Measurements from ENCODE around the gene FYTTD1.

FYTTD1 gene

GRCh38 chr3:197737749-197738462 lies 11.8 kb upstream of the FYTTD1 start:
- DNase-seq, result no peak

DNA sequence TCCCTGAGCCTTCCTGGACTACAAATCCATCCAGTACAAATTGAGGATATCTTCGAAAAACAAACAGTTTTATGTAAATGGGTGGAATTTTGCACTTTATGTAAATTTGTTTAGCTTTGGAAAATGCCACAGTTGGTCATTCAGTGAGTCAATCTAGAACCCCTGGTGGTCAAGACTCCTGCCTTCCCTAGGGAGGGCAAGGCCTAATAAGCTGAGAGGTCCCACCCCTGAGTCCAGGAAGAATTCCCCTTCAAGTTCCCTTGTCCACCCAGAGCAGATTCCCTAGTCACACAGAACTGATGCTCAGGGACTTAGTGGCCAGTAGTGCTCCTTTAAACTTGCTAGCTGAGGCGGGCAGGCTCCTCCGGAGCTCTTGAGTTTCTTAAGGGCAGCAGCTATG lies 6.9 kb upstream of the FYTTD1 start:
- DNase-seq, result no peak

DNA sequence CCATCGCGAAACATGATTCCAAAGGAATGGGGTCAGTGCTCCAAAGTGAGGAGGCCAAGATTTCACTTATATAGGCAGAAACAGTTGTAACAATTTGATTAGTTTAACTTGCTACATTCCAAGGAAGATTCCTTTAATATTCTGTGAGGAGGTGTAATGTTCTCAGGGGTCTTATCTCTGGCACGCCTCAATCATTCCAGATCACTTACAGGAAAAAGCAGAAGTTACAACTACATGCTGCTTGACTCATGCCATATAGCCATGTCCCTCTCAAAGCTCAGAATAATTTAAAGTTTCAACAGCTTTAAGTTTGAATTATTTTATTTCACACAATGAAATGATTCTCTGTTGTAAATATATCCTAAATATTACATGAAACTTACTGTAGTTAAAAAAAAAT lies 3.5 kb upstream of the FYTTD1 start:
- DNase-seq, result no peak

- no peak for DNase-seq
Observed at GRCh38 chr3:197746801-197747237, 2.9 kb upstream of the FYTTD1 start.

DNA sequence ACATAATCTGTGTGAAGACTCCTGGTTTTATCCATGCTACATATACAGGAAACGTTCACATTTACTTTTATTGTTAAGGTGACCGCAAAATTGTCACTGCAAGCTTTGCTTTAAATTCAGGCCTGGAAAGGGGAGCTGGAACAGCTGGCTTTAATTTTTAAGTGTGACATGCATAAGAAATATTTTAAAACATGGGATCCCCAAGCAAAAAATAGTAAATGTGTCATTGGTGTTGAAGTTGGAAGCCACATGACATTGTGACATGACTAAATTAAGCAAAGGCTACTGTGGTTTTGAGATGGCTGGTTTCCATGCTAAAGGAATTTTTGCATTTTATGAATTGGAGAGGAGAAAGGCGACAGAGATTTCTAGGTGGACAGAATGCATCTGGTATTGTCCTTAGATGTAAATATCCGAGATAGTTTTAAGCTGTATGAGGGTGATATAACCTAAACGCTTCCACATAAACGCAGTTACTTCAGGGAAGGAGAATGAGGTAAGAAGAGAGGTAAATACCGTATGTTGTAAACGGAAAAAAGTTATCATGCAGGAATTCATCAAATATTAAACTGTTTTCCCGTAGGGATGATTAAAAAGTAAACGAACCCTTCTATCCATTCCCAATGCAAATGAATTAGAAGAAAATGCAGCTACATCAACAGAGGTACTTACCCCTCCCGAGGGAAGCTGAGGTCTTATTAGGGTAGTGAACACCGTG lies 927 bp upstream of the FYTTD1 start:
- DNase-seq, result no peak

DNA sequence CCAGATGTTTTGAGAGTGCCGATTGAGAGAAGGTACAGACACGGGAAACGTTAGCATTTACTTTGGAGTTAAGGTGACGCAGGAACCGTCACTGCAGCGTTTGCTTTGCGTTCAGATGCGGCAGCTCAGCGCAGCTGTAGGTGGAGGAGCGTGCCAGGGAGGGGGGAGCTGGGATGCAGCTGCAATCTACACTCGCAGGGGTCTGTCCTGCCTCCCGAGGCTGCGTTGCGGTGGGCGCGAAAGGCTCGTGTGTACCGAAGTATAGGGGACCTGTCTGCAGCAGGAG lies 425 bp upstream of the FYTTD1 start:
- DNase-seq, result peak; percentile 91

DNA sequence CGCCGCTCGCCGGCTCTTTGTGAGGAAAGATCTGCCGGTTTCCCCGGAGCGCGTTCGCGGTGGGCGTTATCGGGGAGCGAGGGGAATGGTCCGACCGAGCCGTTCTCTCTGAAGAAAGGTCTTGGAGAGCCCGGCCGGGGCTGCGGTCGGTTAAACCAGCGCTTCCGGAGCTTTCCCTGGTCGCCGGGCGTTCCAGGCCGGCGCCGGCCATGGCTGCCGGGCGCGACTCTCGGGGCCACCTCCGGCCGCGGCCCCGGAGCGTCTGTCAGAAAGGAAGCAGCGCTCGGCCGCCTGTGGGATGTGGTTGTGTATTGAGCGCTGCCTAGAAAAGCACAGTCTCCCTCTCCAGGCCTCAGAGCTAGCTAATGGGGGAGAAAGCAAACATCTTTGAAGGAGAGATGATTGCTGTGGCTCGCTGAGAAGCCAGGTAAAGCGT lies 731 bp downstream of the FYTTD1 start:
- peak; percentile 75 for DNase-seq

GRCh38 chr3:197750858-197751737 lies 1.4 kb downstream of the FYTTD1 start:
- DNase-seq, result peak; percentile 75

DNA sequence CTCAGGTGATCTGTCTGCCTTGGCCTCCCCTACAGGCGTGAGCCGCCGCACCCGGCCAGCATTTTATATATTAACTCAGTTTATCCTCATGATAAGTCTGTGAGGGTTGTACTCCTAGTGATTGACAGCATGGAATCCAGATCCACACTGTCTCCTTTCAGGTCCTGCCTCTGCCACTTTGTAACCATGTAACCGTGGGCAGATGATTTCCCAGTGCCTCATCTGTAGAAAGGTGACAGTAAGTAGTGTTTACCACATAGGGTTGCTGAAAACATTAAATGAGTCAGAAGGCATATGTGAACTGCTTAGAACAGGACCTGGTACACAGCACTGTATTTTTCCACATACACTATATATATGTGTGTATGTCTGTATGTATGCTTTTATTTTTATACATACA lies 2.4 kb downstream of the FYTTD1 start:
- no peak for DNase-seq

GRCh38 chr3:197753263-197753662 lies 3.6 kb downstream of the FYTTD1 start:
- DNase-seq, result no peak

GRCh38 chr3:197756704-197757103 lies 7.0 kb downstream of the FYTTD1 start:
- no peak for DNase-seq

- no peak for DNase-seq
Observed at GRCh38 chr3:197758512-197758911, 8.8 kb downstream of the FYTTD1 start.

DNA sequence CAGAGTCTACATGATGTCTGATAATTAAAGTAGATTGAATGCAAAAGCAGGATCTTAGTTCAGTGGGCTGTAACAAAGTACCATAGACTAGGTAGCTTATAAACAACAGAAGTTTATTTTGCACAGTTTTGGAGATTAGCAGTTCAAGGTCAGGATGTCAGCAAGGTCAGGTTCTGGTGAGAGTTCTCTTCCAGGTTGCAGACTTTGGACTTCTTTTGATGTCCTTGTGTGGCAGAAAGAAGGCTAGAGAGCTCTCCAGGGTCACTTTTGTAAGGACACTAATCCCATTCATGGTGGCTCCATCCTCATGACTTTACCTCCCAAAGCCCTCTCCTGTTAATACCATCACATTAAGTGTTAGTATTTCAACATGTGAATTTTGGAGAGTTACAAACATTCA lies 12.1 kb downstream of the FYTTD1 start:
- no peak for DNase-seq

DNA sequence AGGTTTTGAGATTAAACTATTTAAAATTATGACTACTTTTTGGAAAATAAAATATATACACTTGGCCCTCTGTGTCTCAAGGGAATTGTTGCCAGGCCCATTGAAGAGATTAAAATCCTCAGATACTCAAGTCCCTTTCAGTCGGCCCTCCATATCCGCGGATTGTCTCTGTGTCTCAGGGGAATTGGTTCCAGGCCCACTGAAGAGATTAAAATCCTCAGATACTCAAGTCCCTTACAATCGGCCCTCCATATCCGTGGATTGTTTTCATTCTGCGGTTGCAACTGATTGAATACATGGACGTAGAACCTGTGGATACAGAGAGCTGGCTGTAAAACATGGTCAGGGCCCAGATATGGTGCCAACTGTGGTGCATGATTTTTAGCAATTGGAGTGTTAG lies 25.6 kb downstream of the FYTTD1 start:
- DNase-seq, result no peak

DNA sequence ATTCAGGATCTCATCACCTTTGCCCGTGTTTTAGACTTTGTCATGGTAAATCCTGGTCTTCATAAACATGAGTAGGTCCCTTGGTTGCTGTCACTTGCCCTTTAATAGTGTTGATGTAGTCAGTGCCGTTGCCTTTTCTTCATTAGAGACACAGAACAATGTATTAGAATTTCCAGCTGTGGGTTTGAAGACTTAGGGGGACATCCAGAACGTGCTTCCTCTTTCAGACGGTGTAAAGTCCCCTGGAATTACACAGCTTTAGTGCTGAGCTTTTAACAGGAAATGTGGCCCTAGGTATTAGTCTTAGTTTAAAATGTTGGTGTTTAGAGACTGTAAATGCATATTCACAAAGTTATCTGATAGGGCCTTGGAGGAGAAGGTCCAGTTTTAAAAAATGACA lies 32.5 kb downstream of the FYTTD1 start:
- no peak for DNase-seq

DNA sequence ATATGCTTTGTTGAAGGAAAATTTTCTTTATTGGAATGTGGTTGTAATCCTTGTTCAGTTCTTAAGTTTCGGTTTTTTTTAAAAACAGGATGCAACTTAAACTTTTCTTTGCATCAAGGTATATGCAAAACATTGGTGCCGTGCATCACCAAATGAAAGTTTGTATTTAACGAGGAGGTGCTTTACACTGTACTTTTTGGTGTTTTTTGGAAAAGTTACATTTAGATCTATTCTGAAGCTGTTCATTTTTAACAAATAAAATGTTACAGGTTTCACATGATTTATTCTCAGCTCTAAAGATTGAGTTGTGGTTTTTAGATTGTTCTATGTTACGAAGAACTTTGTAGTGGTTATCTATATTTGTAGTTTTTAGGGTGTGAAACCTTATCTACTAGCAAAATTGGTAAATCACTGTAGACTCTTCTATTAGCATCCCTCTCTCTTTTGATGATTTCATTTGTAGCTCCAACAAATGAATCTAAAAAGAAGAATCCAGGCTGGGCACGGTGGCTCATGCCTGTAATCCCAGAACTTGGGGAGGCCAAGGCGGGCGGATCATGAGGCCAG lies 34.4 kb downstream of the FYTTD1 start:
- no peak for DNase-seq

DNA sequence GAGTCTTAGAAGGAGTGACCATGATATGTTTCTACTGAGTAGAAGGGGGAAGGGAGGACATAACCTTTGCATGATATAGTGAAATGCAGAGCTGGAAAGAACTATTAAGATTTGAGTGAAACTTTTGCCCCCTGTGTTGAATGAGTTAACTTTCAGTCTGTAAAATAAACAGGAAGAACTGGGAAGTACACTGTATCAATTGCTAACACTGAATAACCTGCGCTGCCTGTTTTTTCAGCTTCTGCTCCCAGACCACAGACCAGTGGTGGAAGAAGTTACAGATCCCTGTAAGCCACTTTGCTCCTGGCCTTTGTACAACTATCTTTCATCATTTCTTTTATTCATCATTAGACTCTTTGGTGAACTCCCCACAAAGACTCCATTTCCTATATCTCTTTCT lies 37.7 kb downstream of the FYTTD1 start:
- DNase-seq, result no peak

GRCh38 chr3:197789309-197789708 lies 39.6 kb downstream of the FYTTD1 start:
- DNase-seq, result no peak

DNA sequence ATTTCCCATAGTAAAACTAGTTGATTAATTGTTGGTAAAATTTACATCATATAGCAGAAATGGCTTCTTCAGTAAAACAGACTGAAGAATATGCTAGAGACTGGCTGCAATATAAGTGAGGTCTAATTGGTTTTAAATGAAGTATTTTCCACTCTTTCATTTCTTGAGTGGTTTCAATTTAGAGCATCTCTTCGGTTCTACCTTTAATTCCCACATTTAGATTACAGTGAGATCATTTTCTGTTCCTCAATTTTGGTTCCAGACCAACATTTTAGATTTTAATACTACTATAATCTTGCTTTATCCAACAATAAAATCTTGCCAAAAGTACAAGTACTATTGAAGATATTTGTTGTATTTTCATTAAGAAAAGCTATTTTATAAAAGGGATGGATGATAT lies 40.4 kb downstream of the FYTTD1 start:
- DNase-seq, result no peak

DNA sequence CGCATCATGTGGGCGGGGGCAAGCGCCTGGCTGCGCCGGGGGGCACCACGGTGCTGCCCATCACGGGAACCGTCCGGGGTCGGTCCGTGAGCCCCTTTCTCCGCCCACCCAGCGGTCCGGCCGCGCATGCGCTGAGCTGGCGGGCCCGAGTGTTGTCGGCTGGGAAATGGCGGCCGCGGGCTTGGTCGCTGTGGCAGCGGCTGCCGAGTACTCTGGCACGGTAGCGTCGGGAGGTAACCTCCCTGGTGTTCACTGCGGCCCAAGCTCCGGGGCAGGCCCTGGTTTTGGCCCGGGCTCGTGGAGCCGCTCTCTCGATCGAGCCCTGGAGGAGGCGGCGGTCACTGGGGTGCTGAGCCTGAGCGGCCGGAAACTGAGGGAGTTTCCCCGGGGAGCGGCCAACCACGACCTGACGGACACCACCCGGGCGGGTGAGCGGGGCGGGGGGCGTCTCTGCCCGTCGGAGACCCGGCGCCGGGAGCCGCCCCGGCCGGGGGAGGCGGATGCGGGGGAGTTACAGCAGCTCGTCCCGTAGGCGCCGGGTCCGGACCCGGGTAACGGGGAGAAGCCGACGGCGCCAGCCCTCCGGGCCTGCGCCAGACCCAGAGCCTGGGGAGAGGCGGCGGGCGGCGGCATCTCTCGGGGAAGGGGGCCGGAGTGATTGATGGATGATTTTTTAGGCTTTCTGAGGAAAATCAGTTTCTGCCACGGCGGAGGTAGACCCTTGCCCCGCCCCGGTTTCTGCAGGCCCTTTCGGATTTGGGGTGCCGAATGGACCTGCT lies 41.6 kb downstream of the FYTTD1 start, which contains the start of gene LRCH3:
LRCH3 (plus strand) TSS at position 142 of the 779 bp plus-strand sequence; CDS start at position 167, 25 bp downstream.
- peak; percentile 79 for DNase-seq

GRCh38 chr3:197791892-197792647 lies 42.4 kb downstream of the FYTTD1 start:
- DNase-seq, result no peak

GRCh38 chr3:197793247-197793646 lies 43.6 kb downstream of the FYTTD1 start:
- DNase-seq, result peak; percentile 12

All from DMS79 treated with DMSO at 0.1 percent for 48 hours (cell line).